Spleen (tissue), 7 donors: ENCODE data around the gene ZCCHC4.

Experiments used
- POLR2AphosphoS5 ChIP-seq, 3 donors: sonication (generic); formaldehyde crosslinking; IDR thresholded peaks; one replicate each; pipeline ENCODE4 v1.5.1; 2017; ENCODE audit warnings: antibody characterized with exemption in 3 of 3
- TF ChIP-seq, protein P1 (sequence below), 11 experiments: fragments of 200-600 bp in 7 of 11; fragments of 450-650 bp in 4 of 11; sonication (generic) in 4 of 11; IDR thresholded peaks in 8 of 11; conservative IDR thresholded peaks in 3 of 11; 1 replicate in 7 of 11; 2 replicates in 4 of 11; pipeline versions ENCODE4 v1.4.0 to v1.8.0; 2016 to 2021; ENCODE audit warnings: antibody characterized with exemption in 11 of 11, inconsistent platforms in 4 of 11, mild to moderate bottlenecking in 1 of 11
- donor health status: DM: no; HTN: no; CAD: no; lungs with moderate emphysema.
- donor health status: DM: no; HTN: no; CAD: no.
- donor health status: DM: no; HTN: no; CAD: no.

DNA sequence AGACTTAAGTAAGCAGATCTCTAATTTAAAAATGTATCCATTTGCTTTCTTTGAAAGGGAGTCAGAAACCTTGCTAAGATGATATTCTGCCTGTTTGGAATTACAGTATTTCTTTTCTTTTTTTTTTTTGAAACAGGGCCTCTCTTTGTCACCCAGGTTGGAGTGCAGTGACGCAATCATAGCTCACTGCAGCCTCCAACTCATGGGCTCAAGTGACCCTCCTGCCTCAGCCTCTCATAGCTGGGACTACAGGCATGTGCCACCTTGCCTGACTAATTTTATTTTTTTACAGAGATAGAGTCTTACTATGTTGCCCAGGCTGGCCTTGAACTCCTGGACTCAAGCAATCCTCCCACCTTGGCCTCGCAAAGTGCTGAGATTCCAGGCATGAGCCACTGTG is 104.4 kb downstream of the ZCCHC4 start:
- no peak for TF ChIP-seq POLR2AphosphoS5 (IDR thresholded peaks at IDR 0.05)
- TF ChIP-seq, protein P1, sequence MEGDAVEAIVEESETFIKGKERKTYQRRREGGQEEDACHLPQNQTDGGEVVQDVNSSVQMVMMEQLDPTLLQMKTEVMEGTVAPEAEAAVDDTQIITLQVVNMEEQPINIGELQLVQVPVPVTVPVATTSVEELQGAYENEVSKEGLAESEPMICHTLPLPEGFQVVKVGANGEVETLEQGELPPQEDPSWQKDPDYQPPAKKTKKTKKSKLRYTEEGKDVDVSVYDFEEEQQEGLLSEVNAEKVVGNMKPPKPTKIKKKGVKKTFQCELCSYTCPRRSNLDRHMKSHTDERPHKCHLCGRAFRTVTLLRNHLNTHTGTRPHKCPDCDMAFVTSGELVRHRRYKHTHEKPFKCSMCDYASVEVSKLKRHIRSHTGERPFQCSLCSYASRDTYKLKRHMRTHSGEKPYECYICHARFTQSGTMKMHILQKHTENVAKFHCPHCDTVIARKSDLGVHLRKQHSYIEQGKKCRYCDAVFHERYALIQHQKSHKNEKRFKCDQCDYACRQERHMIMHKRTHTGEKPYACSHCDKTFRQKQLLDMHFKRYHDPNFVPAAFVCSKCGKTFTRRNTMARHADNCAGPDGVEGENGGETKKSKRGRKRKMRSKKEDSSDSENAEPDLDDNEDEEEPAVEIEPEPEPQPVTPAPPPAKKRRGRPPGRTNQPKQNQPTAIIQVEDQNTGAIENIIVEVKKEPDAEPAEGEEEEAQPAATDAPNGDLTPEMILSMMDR (IDR thresholded peaks at IDR 0.05 in 8 of 11, conservative IDR thresholded peaks at IDR 0.05 in 3 of 11), result no peak
